PC-9 (cell line): ENCODE results near the gene ERCC3.

Experiments
- EZH2 ChIP-seq: fragments of 200-600 bp; sonication (generic); IDR thresholded peaks from 2 replicates; pipeline ENCODE4 v1.8.0; 2017; ENCODE audit warnings: antibody characterized with exemption, low read depth
- TF ChIP-seq, protein P1 (sequence below): fragments of 200-600 bp; sonication (generic); conservative IDR thresholded peaks from 2 replicates; pipeline ENCODE4 v1.6.1; 2017; ENCODE audit warnings: mixed run types, antibody characterized with exemption, mild to moderate bottlenecking, moderate library complexity

DNA sequence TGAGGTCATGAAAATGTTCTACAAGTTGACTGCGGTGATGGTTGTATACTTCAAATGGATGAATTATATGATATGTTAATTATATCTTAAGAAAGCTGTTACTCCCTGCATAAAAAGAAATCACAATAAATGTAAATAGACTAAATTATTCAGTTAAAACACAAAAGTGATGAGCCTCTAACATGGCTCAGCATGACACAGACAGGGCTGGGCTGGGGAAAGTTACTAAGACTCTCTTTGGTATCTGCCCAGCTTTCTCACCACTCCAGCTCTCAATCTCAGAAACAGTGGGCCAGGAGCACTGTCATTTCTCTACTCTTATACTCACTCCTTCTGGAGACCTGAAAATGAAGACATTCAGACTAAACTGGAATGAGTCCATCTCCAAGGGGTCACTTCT, 77.4 kb downstream of the ERCC3 start:
- TF ChIP-seq EZH2, result no peak
- TF ChIP-seq, protein P1, sequence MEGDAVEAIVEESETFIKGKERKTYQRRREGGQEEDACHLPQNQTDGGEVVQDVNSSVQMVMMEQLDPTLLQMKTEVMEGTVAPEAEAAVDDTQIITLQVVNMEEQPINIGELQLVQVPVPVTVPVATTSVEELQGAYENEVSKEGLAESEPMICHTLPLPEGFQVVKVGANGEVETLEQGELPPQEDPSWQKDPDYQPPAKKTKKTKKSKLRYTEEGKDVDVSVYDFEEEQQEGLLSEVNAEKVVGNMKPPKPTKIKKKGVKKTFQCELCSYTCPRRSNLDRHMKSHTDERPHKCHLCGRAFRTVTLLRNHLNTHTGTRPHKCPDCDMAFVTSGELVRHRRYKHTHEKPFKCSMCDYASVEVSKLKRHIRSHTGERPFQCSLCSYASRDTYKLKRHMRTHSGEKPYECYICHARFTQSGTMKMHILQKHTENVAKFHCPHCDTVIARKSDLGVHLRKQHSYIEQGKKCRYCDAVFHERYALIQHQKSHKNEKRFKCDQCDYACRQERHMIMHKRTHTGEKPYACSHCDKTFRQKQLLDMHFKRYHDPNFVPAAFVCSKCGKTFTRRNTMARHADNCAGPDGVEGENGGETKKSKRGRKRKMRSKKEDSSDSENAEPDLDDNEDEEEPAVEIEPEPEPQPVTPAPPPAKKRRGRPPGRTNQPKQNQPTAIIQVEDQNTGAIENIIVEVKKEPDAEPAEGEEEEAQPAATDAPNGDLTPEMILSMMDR, result no peak
